Activated naive CD4-positive, alpha-beta T cell treated with Interleukin-2 at 50 U/mL for 16 hours (primary cell): Measurements from ENCODE around the gene TEX28.
"Not testable (repeated sequence)": the region's sequence is repeated elsewhere in the genome, so short reads cannot be mapped to it uniquely, and the experiment has no call there.

Source experiments
- DNase-seq: peaks from one replicate; pipeline ENCODE4 v3.0.0-alpha.2; 2020

TEX28 gene

DNA sequence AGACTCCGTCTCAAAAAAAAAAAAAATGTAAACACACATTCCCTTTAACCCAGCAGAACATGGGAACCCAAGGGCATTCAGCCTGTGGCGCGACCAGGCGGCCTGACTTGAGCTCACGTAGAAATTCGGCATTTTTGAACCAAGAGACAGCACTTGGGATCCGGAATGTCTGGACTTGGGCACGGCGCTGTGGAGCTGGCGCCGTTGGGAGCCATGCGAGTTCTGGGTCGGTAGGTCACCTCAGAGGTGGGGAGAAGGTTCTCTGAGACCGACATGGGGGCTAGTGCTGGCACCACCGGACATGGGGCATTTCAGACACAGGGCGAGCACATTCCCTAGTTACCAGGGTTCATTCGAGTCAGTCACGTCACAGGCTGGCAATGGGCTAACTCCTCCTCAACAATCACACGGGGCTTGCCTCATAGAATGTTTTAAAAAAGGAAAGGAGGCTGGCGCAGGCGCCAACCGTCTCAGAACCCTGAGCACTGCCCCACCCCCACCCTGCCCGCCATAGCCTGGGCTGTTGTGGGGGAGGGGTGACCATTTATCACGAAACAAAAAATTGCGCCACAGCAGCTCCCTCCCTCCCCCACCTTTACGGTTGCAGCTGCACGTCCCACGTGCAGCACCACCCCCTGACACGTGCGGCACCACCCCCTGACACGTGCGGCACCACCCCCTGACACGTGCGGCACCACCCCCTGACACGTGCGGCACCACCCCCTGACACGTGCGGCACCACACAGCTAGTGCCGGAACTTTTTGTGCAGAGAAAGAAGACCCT lies at the start of gene TEX28:
Gene TEX28 (minus strand): TSS at position 334 of the 784 bp plus-strand sequence. CDS start 3,007 bp downstream, outside the sequence.
- no peak for DNase-seq

DNA sequence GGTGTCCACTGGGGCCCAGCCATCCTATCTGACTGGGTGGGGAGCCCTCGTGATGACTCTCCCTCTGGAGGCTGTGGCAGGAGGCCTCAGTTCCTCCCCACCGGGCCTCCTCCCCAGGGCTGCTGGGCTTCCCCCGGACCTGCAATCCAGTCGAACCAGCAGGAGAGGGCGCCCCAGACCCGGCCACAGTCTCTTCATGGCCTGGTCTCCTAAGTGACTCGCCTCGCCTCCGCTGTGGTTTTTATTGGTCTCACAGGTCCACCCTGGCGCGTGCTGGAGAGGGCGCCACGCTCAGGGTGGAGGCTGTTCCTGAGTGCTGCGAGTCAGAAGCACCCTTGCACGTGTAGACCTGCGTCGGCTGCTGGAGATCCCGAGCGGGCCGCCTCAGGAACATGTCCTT lies 48.7 kb upstream of the TEX28 start:
- DNase-seq, result not testable (repeated sequence)

DNA sequence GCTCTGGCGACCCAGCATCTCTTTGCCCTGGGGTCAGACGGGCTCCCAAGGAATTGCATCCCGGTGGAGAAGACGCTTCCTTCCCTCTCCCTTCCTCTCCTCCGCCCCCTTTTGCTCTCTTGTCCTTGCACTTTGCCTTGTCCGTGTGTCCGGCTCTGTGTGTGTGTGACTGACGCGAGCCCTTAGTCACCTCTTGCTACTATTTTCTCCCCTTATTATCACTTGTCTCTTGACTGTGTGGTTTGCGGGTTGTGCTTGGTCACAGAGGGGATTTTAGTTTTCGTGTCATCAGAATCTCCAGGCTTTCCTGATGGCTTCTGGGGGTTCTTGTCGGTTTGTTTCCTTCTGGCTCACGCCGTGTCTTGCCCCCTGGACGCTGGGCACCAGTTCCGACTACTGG lies 48.1 kb upstream of the TEX28 start:
- not testable (repeated sequence) for DNase-seq

- not testable (repeated sequence) for DNase-seq
Measured at GRCh38 chrX:154341399-154342298, 46.7 kb upstream of the TEX28 start.

DNA sequence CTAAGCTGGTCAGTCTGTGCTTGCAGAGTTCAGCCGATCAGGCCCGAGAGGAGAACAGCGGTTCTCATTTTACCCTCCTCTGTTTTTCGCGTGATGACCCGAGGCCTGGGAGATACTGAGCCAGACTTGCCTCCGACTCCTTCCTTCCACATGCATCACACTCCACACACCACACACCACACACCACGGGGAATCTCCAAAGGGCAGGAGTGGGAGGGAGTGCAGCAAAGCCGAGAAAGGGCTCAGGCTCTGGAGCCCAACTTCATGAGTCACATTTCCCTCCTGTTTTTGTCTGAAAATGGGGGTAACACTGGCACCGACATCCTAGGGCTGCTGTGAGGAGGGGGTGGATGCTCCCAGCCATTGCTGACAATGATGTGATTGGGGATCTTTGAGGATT lies 39.6 kb upstream of the TEX28 start:
- peak; percentile 57 for DNase-seq

DNA sequence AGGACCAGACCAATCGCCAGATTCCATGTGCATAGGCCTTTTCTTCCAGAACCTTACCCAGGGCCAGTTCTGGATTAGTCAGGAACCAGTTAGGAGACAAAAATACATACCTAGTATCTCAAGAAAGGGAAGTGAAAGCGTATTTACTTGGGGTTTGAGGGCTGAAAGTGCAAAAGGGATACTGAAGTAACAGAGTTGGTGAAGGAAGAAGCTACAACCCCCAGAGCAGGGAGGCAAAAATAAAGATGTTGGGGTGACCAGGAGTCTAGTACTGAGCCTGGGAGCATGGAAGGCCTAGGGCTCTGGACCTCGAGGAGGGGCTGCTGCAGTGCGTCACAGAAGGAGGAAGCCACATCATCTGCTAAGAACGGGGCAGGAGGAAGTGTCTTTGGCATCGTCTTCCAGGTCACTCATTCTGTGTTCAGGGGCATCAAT lies 38.9 kb upstream of the TEX28 start:
- DNase-seq, result no peak

GRCh38 chrX:154333116-154333515 lies 38.2 kb upstream of the TEX28 start:
- DNase-seq, result no peak

DNA sequence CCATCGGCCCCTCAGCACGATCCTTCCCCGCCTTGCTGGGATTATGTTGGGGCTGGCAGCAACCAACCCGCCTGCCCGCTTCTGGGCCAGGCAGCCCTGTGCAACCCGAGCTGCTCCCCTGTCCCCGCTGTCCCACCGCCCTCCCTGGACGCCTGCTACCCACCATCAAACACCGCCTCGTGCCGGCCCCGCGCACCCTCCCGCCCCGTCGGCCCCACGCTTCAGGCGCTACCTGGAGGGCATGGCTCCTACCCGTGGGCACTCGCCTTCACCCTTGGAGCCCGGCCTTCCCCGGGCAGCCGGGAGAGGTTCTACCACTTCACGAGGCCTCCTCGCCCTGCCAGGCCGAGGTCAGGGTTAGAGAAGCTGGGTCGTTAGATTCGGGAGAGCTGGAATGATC lies 37.6 kb upstream of the TEX28 start:
- no peak for DNase-seq

DNA sequence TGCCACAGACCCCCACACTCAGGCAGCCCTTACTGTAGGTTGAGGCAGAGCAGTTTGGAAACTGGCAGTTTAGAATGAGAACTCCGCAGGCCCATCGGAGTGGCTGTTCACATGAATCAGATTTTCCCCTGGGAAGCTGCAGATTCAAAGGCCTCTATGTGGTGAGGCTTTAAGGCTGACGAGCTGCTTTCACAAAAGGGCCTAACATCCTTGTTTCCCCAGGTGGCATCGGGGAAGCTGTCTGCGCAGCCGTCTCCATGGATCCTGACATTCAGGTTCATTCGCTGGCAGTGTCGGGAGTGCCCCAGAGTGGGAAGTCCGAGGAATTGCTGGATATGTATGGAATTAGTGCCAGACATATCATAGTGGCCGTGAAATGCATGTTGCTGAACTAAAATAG lies 34.4 kb upstream of the TEX28 start:
- DNase-seq, result no peak

- DNase-seq, result no peak
Measured at GRCh38 chrX:154328646-154329045, 33.7 kb upstream of the TEX28 start.

DNA sequence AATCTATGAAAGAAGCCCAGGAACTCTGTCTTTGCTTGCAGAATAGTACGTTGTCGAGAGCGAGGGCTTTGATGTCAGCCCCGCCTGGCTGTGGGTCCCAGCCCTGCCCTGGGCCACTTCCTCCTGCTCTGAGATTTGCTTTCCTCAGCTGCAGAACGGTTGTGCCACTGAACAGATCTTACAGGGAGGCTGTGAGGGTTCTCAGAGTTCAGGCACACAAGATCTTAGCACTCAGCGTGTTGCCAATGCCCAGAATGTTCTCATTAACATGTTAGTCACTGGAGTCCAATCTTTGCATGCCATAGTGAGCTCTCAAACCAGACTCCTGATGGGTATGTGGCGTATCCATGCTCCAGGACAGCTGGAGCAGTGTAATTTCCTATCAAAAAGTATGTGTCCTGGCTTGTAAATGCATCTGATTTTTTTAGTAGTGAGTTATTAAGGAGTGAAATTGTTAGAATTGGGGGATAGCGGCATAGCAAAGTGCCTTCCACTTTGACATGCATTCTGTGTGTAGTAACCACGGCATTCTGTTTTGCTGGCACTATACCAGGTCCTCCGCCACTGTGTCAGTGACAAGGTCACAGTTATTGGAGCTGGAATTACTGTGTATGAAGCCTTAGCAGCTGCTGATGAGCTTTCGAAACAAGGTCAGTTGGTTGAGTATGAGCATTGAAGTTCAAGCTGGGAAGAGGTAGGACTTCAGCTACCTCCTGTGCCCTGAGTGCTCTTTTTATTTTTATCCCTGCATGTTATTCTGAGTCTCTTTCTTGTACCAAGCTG lies 32.3 kb upstream of the TEX28 start:
- peak; percentile 25 for DNase-seq

GRCh38 chrX:154325541-154325940 lies 30.6 kb upstream of the TEX28 start:
- no peak for DNase-seq

GRCh38 chrX:154323537-154323936 lies 28.6 kb upstream of the TEX28 start:
- no peak for DNase-seq

DNA sequence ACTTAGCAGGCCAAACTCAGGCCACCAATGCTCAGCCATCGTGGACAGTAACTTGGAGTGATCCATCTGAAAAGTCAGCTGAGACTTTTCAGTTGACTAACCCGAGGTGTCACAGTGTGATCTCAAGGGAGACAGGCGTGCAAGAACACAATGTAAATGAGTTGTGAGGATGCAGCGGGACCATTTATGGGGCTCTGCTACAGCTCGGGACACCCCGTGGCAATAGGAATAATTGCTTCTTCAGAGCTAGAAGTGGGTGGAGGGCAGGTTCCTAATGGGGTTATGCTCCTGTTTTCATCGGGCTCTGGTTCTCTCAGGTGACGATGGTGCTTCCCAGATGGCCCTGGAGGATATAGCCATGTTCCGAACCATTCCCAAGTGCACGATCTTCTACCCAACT lies 28.0 kb upstream of the TEX28 start:
- no peak for DNase-seq

GRCh38 chrX:154321594-154321993 lies 26.7 kb upstream of the TEX28 start:
- no peak for DNase-seq

DNA sequence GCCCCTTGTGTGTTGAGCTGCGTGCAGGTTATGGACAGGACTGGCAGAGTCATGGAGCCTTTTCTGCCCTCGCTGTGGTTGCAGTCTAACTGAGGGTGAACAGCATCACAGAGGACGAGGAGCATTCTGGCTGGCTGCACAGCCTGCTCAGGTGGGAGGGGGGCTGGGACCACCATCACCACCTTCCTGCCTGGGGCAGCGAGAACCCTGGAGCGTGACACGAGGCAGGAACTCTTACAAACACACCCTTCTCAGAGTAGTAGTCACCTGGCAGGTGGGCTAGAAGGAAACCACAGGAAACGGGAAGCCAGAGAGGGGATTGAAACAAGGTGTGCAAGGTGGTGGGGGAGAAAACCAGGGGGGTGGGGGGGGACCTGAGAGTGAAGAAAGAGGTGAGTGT lies 26.2 kb upstream of the TEX28 start:
- DNase-seq, result no peak

GRCh38 chrX:154320406-154320805 lies 25.5 kb upstream of the TEX28 start:
- no peak for DNase-seq

GRCh38 chrX:154317391-154317995 lies 22.6 kb upstream of the TEX28 start:
- DNase-seq, result no peak

GRCh38 chrX:154315416-154315815 lies 20.5 kb upstream of the TEX28 start:
- DNase-seq, result no peak

DNA sequence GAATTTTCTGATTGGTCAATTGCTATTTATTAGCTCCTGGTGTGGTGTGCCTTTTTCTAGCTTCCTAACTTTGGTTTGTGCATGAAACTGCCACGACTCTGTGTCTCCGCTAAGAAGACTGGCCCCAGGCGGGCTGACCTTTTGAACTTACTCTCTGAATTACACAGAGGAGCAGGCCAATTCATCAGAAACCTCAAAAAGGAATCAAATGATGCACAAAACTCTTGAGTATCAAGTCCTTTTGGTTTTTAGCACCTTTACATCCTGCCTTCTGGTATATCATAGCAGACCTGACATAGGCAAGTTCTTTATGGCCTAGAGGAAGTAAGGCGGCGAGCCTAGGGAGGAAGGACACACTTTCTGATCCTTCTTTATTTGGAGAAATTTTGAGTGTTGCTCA lies 18.2 kb upstream of the TEX28 start:
- DNase-seq, result peak; percentile 20

- DNase-seq, result no peak
Measured at GRCh38 chrX:154312116-154312515, 17.2 kb upstream of the TEX28 start.
